Measurements from ENCODE around the gene DIAPH2.

DIAPH2 gene

DNA sequence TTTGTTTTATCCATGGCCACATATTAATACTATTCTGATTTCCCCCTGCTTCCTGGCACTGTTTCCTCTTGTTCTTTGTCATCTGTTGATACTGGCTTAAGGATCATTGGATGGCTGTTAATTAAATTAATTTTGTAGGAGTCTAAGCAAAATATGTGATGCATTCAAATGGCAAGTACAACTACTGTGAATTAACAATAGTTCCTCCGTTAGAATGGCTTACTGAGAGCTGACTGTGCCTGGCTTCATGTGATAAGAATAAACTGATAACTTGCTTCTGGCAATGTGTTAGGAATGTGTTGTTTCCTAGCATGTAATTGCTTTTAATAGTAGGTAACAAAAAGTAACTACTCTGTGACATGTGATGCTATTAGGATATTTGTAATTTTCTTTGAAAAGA is 297.5 kb downstream of the DIAPH2 start:
- DNase-seq, result peak; percentile 59

DNA sequence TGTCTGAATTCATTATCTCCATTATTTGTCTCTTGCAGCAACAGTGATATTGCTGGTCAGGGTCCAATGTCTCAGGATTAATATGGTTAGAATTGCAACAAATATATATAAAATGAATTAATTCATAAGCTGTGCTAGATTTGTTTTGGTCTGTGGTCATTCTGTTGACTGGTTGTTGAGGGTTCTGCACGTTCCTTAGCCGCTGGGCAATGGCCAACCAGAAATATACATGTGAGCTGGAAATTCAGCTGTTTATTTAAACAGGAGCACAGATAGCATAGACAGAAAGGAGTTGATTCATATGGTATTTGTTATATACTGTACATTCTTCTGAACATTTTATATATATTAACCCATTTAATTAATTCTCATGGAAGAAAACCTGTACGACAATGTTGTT is 299.9 kb downstream of the DIAPH2 start:
- no peak for DNase-seq

DNA sequence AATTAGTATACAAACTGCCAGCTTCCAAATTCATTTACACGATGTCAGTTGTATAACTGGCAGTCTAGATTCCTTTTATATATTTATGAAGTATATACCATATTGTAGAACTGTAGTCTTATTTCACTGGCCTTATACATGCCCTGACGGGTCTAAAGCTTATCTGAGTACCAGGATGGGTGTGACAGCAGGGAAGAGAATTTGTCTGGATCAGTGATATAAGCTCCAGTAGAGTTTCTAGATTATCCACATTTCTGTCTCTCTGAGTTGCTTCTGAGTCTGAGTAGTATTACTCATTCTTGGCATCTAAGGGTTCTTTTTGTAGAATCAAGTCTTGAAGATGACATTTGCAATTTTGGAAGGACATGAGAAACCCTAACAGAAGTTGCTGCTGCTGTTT is 300.4 kb downstream of the DIAPH2 start:
- DNase-seq, result peak; percentile 34

DNA sequence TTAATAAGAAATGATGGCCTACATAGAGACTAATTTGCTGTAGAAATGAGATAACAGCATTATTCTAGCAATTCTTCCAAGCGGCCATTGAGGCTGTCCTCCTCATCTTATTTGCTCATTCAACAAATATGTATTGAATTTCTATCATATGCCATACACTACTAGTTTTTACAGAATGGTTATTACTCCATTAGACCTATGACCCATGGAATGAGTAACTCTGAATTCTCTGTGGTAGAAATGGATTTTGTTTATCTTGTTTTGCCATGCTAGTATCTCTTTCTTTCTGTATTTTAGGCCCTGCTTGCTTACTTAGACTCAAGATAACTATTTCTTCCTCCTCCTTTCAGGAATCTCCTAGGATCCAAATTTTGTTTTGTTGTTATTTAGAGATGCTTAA is 302.6 kb downstream of the DIAPH2 start:
- no peak for DNase-seq

DNA sequence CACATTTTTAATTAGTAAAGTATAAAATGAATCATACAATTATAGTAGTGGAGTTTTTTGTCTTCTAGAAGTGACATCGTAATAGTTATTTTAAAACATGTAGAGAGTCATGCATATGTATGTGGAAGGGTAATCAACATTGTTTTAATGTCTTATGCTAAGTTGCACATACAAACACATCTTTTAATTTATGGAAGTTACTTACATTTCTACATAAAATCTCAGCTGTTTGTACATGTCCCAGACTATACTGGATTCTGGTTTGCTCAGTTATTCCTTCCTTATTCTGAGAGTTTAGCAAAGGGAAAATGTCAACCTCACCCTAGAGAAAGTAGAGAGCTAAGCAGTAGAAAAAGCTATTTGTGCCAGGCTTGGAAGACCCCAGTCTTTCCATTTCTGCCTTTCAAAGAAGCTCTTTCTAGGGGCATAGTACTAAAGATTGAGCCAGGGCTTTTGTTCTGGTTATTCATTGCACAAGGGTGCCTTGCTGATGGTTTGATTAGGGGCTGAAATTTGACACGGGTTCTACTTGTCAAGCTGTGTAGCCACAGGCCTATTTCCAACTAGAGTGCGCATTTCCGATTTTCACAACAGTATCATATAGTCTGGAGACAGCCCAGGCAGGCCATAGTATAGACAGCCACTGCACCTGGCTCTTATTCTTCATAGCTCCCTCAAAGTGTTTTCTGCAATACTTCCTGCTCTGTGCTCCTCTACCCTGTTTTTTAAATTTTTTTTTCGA is 305.4 kb downstream of the DIAPH2 start:
- no peak for DNase-seq

DNA sequence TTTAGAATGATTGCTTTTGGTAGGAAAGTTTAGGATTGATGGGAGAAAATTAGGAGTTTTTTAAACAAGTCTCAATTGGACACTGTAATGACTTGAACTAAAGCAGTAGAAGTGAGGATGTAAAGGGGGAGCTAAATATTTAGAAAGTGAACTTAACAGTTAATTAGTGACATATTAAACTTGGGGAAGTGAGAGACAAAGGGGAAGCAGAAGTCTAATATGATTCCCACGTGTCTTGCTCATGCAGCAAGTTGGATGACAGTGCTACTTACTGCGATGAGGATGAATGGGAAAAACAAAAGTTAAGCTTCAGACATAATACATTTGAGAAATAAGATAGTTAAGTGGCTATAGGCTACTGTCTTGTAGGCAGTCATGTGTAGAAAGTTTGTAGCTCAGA is 309.5 kb downstream of the DIAPH2 start:
- no peak for DNase-seq

DNA sequence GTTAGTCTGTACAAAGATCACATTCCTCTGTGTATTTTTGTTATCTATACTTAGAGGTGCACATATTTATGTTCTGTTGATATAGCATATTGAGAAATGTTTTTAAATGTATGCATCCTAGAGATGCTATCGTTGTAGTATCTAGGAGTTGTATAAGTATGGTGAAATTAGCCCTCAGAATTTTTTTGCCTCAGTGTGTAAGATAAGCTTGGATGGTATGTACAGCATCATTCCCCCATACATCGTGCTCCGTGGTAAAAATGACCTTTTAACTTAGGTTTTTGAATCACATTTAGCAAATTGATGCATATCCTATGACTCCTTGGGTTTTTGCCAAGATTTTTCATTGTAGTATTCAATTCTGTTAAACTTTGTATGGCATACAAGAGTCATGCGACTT is 312.6 kb downstream of the DIAPH2 start:
- no peak for DNase-seq

DNA sequence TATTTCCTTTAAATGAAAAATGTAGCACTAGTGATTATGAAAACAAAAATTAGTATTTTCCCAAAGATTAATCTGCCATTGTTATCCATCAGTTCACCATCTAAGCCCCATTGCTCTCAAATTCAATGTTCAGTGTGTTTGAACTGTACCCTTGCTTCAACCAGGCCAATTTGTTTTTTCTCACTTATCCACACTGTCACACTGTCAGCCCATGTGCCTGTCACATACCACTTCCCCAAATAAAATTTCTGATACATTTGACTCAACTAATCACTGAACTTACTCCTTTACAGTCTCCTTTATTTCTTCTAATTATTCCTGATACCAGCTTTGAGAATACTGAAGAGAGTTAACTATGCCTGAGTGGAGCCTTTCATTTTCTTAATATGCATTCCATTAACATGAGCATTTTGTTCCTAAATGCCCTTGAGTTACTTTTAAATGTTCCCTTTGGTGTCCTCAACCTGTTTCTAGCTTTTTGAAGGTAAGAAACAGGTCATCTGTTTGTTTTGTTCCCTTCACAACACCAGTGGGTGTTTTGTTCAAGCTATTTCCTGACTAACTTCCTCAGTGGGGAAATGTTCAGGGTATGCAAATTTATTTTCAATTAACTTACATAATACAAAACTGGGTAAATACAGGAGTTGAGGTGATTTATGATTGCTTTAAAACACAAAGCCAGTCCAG is 316.2 kb downstream of the DIAPH2 start:
- no peak for DNase-seq

DNA sequence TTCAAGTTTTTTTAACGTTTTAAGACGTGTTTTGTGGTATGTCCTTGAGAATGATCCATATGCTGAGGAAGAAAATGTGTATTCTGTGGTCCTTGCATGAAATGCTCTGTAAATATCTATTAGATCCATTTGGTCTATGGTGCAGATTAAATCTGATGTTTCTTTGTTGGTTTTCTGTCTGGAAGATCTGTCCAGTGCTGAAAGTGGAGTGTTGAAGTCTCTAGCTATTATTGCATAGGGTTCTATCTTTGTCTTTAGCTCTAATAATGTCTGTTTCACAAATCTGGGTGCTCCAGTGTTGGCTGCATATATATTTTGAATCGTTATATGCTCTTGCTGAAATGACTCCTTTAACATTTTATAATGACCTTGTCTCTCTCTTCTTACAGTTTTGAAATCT is 321.5 kb downstream of the DIAPH2 start:
- no peak for DNase-seq

DNA sequence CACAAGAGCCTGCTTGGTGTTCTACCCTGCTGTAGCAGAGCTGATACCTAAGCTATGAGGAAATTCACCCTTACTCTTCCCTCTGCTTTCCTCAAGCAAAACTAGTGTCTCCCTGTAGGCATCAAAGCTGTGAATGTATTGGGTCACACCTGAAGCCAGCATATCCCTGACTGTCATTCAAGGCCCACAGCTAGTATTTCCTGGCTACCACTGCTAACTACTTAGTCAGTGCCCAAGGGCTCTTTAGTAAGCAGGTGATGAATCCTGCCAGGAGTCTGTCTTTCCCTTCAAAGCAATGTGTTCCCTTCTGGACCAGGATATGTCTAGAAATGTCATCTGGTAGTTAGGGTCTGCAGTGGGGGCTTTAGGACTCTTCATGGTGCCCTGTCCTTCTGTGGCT is 324.7 kb downstream of the DIAPH2 start:
- no peak for DNase-seq

DNA sequence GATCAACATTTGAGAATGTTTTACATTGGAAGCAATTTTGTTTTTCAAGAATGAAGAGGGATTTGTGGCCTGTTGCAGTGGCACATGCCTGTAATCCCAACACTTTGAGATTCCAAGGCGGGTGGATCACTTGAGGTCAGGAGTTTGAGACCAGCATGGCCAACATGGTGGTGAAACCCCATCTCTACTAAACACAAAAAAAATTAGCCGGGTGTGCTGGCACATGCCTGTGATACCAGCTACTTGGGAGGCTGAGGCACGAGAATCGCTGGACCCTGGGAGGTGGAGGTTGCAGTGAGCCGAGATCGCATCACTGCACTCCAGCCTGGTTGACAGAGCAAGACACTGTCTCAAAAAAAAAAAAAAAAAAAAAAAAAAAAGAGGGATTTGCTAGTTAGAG is 326.9 kb downstream of the DIAPH2 start:
- no peak for DNase-seq

DNA sequence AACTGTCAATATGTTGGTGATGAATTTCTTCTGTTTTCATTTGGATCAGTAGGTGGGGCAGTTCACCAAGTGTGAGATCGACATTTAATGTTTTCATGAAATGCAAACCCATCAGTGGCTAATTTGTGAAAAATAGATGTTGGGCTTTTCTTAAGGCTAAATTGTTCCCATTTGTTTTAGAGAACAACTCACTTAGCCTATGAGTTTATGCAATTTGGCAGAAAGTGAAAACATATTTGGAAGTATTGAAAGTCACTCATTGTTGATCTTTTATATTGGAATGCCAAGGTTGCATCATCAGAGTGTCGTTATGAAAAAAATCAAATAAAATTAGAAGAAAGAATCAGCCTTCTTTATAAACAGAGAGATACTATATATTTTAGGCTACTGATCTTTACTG is 331.5 kb downstream of the DIAPH2 start:
- no peak for DNase-seq

DNA sequence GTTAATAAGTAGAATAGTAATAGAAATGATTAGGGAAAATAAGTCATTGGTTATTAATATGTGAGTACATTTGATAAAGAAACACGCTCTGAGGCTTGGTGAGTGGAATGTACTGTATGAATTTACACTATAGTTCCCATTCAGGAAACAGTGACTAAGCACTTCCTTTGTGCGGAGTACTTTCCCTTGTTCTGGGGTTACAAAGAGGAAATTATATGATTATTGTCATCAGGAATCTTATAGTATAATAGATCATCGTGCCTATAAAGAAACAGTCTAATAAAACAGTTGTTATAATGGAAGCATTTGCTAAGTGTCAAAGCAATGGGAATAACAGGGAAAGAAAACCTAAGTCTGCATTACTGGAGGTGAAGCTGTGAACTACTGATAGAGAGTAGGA is 337.0 kb downstream of the DIAPH2 start:
- no peak for DNase-seq

DNA sequence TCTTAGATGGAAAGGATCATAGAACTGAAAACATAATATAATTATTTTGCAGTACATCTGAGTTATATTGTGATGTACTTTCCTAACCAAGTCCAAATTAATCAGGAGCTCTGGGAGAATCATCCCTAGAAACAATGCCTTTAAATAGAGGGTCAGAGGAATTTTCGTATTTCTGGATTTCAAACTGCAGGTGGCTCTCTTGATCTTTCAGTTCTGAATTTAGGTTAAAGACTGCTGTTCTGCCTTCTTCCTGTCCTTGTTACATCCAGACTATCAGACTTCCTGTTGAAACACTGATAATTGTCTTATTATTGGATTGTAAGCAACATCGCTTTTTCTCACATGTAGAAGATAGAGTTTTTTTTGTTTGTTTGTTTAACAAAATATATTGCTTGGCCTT is 341.8 kb downstream of the DIAPH2 start:
- peak; percentile 1 for DNase-seq

DNA sequence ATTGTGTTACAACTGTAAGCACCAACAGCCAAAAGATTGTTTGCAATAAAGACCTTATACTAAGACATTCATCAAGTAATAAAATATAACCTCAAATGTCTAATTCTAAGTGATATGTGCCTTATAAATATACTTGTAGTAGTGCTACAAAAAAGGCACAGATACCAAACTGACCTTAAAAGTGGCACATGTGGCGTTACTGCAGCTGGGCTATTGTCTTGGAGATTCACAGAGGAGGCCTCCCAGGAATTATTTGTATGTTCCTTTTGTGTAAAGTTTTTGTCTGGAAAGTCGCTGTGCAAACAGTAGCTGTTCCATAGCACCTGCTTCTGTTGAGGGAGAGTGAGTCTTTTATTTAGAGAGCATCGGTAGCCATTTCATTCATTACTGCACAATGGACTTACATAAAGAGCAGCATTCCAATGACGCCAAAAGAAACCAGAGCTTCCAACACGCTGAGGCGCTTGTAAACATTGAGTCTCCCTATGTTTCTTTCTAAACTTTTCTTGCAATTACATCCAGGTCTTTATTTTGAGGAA is 342.8 kb downstream of the DIAPH2 start:
- DNase-seq, result no peak

DNA sequence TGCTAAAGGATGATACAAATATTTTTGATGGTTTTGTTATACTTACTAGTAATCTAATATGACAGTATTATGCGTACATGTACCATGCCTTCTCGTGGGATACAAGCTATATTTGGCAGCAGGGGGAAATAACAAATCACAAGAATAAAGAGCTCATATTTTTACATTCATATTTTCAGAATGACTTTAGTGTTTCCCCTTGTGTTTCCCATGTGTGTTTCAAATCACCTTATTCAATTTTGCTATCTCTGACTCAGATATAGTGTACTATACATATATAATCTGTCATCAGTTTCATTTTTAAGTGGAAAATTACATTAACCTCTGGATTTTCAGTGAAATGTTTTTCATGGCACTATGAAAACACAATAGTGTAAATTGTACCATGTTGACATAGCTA is 345.8 kb downstream of the DIAPH2 start:
- no peak for DNase-seq

DNA sequence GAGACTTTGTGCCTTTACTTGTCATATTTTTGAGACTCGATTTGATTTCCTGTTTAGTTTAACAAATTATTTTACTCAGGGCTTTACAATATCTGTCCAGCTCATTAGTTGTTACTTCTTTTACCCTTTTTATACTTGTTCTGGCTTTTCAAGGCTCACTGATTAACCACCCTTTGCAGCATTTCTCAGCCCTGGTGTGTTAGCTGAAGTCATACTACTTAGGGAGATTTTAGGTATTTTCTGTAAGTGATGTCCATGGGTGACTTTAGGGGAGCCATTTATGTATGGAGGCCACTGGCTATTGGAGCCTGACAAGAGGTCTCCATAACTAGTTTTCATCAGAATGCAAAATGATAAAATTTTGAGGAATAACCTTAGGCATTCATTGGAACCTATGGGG is 346.3 kb downstream of the DIAPH2 start:
- no peak for DNase-seq

DNA sequence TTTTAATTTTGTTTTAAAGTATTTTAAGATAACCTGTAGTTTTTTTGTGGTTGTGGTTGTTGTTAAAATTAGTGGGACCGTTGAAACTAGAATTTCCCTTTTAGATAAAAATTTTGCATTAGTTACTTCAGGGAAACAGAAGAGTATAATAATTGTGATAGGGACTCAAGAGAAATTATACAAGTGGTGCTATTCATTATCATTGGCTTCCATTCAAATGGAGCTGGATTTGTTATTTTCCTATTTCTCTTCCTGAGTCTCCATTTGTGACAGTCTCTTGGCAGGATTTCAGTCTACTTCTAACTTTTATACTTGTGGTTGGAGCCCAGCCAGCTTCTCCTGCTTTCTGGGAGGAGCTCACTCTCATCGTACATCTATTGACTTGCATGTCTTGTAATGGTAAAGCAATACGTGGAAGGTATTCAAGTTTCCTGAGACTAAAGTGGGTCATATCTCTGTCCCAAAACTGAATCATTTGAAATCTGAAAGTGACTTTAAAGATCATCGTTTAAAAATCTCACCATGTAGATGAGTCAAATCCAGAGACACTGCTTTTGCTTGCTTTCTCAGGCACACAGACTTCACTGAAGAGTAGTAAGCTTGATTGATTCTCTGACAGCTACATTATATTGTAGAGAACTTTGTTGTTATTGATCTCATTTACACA is 354.9 kb downstream of the DIAPH2 start:
- DNase-seq, result peak; percentile 1

DNA sequence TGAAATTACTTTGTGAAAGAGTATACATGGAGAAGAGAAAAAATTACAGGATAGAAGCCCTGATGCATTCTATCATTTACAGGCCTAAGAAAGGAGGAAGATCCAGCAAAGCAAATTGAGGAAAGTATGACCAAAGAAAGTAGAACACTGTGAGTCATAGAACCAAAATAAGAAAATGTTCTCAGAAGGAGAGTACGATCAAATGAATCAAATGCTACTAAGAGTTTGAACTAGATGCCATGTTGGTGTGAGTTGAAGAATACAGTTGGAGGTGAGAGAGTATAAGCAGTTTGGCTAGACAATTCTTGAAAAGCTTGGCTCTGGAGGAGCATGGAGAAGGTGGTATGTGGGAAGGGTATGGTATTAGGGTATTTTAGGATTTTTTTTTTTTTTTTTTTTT is 360.8 kb downstream of the DIAPH2 start:
- no peak for DNase-seq

DNA sequence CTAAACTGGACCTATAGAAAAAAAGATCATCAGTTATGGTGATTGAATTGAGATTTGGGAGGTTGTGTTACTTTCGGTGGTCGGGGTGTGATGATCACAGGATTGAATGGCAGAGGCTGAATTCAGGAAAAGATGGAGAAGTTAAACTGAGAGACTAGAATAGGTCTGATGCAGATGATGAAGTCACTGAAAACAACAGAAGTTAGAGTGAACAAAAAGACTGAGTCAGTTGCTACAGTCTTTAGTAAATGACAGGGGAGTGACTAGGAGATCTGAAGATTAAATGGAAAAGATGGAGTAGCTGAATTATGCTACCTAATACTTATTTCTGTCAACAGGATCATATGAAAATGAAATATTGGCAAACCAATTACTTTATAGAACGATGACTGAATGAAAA is 362.2 kb downstream of the DIAPH2 start:
- DNase-seq, result no peak

DNA sequence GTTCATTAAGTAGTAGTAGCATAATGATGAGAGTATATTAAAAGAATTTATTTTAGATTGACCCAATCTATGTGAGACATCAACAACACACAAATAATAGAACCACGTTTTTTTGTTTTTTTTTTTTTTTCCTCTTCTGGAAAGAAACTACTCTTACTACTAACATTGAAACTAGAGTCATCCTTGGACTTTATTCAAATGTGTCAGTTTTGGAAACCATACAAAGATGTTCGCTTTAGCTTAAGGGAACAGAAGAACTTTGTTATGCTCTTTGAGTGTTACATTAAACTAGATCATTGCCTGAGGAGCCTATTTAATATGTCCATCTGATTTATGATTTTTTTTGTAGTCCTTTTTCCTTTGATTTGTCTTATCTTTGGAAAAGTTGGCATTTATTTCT is 365.8 kb downstream of the DIAPH2 start:
- DNase-seq, result no peak

DNA sequence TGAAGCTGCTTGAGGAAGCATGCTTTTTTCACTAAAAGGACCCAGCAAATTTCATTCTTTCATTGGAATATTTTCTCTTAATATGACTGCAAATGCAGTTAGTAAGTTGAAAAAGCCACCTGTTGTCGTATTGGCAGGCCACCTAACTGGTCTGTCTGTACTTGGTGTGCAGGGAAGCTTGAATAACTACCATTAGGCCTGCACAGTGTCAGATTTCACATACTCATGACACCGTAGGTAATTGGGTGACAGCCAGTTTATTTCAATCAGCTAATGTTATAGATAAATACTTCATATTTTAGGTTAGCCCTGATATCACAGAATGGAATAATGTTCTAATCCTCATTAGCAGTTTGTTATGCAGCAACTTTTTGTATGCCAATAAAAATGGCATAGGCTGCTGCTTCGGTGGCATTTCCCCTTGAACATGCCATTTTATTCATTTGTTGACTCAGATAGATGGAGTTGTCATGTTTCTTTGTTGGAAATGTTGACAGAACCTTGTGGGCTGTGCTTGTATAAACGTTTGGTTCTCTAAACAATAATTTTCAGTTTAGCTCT is 372.8 kb downstream of the DIAPH2 start:
- no peak for DNase-seq

DNA sequence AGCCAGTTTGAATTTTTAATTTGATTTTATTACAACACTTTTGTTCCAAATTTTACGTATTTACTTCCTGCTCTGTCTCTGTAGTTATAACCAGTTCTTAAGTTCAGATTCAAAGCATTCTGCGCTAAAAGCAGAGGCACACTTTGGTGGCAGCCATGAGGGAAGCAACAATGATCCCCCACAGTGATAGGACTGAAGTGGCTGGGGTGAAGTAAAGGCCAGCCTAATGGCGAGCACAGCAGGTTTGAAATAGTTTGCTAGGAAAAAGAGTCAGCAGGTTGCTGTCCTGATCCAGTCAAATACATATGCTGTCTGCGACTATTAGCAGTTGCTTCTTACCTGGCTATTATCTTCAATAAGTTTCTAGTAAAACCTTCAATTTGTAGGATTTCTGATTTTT is 375.4 kb downstream of the DIAPH2 start:
- no peak for DNase-seq

DNA sequence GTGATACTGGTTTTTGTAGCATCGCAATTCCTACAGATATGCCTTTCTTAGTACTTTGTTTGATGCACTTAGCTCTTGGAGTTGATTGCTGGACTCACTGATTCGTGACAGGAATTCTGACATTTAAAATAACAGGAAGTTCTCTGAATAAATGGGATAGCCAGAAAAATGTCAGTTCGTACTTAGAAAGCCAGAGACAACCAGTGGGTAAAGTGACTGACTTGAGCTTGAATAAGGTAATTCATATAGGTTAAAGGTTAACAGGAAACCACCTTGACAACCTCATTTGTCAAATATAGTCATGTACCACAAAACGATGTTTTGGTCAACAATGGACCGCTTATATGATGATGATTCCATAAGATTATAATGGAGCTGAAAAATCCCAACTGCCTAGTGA is 380.4 kb downstream of the DIAPH2 start:
- DNase-seq, result no peak

All from hematopoietic multipotent progenitor cell treated with erythropoietin and hydrocortisone succinate and interleukin-3 and kit ligand, for 6 days (in vitro differentiated cells).